Activated naive CD8-positive, alpha-beta T cell (primary cell): Measurements from ENCODE around the gene PBRM1.

ENCODE experiments used
- H3K27ac Mint-ChIP-seq: one replicate; pipeline ENCODE4 v1.8.0; 2021; ENCODE audit warnings: mixed read lengths
- H3K27me3 Mint-ChIP-seq: one replicate; pipeline ENCODE4 v1.8.0; 2021; ENCODE audit warnings: mixed read lengths
- H3K36me3 Mint-ChIP-seq: one replicate; pipeline ENCODE4 v1.8.0; 2021; ENCODE audit warnings: mixed read lengths
- H3K4me1 Mint-ChIP-seq: one replicate; pipeline ENCODE4 v1.8.0; 2021; ENCODE audit warnings: low read depth, mixed read lengths
- H3K4me3 Mint-ChIP-seq: one replicate; pipeline ENCODE4 v1.8.0; 2021; ENCODE audit warnings: mild to moderate bottlenecking, mixed read lengths
- H3K9me3 Mint-ChIP-seq: one replicate; pipeline ENCODE4 v1.8.0; 2021; ENCODE audit warnings: low read depth, mixed read lengths

The PBRM1 gene

DNA sequence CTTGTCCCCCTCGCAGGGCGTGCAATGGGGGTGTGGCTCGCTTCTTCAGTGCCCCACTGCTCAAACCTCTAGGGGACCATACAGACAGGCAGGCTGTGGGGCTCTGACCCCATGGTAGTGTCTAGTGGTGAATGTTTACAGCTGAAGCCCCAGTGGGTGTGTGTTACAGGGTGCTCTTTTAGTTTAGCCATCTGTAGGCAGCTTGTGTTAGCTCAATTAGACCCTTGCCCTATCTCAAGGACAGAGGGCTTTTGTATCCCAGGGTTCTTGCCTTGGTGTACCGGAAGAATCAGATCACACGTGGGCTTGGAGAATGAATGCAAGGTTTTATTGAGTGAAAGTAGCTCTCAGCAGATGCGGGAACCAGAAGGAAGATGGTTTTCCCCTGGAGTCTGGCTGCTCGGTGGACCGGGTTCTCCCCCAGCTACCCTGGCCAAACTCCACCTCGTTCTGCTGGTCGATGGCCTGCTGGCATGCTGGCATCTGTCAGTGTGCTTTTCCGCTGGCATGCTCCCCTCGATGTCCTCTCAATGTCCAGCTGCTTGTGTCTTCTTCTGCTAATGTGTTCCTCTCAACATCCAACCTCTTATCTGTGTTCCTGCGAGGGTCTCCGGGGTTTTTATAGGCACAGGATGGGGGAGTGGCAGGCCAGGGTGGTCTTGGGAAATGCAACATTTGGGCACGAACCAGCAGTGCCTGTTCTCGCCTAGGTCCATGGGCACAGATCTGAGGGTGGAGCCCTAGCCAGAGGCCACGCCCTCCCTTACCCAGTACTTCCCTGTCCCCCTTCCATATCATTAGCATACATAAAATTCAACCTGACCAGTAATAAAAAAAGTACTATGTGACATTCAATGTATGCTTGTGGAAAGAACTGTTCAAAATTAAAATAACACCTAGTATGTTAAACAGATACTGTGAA is 26.8 kb upstream of the PBRM1 start:
- peak overlapping the region; percentile 28 for H3K27ac Mint-ChIP-seq
- no peak overlapping the region for H3K4me3 Mint-ChIP-seq
- H3K9me3 Mint-ChIP-seq: no peaks in the 10 kb centered on the region
- peaks cover 4% of the 10 kb centered on the region for H3K36me3 Mint-ChIP-seq
- H3K4me1 Mint-ChIP-seq: peaks cover 9% of the 10 kb centered on the region
- H3K27me3 Mint-ChIP-seq: no peaks in the 10 kb centered on the region

GRCh38 chr3:52710512-52710911 is 24.8 kb upstream of the PBRM1 start:
- Mint-ChIP-seq H3K9me3 (no peaks in the 10 kb centered on the region), H3K36me3 (peaks cover 4% of the 10 kb centered on the region)

GRCh38 chr3:52707585-52707984 is 21.9 kb upstream of the PBRM1 start:
- Mint-ChIP-seq H3K9me3 (no peaks in the 10 kb centered on the region), H3K4me3 (peak overlapping the region; percentile 96), H3K36me3 (peaks cover 4% of the 10 kb centered on the region), H3K27ac (peak overlapping the region; percentile 66), H3K4me1 (peaks cover 29% of the 10 kb centered on the region), H3K27me3 (no peaks in the 10 kb centered on the region)

More at GRCh38 chr3:52710512-52710911, 24.8 kb upstream of the PBRM1 start:
- Mint-ChIP-seq H3K27ac (no peak overlapping the region), H3K27me3 (no peaks in the 10 kb centered on the region), H3K4me3 (no peak overlapping the region), H3K4me1 (peaks cover 17% of the 10 kb centered on the region)

- Mint-ChIP-seq H3K27ac (peak within 1 kb of the TSS; percentile 93), H3K9me3 (no peaks in the 10 kb centered on the region), H3K36me3 (no peaks in the 10 kb centered on the region), H3K27me3 (no peaks in the 10 kb centered on the region), H3K4me3 (peak within 1 kb of the TSS; percentile 96), H3K4me1 (peaks cover 33% of the 10 kb centered on the region)
Measured at GRCh38 chr3:52705688-52706686, 20.3 kb upstream of the PBRM1 start, which contains the start of the genes GLT8D1 and SPCS1. TSS of gene GLT8D1 (minus strand) at chr3:52705791. CDS start at chr3:52700460, 5,331 bp downstream. TSS of gene SPCS1 (plus strand) at chr3:52706106. CDS start at chr3:52706247, 141 bp downstream.

DNA sequence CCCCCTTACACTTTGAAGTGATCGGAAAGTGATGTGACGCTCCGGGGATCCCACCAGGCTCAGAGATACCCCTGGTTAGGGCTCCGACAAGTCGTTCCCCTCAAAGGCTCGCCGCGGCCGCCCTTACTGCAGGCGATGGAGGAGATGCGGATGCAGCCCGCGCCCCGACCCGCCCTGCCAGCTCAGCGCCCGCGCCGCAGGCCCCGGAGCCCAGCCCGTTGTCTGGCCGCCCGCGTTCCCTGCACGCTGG is 19.6 kb upstream of the PBRM1 start:
- Mint-ChIP-seq H3K27me3 (no peaks in the 10 kb centered on the region), H3K27ac (peak overlapping the region; percentile 93), H3K9me3 (no peaks in the 10 kb centered on the region), H3K4me1 (peaks cover 33% of the 10 kb centered on the region), H3K4me3 (peak overlapping the region; percentile 96), H3K36me3 (no peaks in the 10 kb centered on the region)

GRCh38 chr3:52704611-52705437 is 19.1 kb upstream of the PBRM1 start:
- Mint-ChIP-seq H3K9me3 (no peaks in the 10 kb centered on the region), H3K27ac (peak overlapping the region; percentile 93), H3K36me3 (no peaks in the 10 kb centered on the region), H3K4me3 (peak overlapping the region; percentile 96), H3K27me3 (no peaks in the 10 kb centered on the region), H3K4me1 (peaks cover 36% of the 10 kb centered on the region)

DNA sequence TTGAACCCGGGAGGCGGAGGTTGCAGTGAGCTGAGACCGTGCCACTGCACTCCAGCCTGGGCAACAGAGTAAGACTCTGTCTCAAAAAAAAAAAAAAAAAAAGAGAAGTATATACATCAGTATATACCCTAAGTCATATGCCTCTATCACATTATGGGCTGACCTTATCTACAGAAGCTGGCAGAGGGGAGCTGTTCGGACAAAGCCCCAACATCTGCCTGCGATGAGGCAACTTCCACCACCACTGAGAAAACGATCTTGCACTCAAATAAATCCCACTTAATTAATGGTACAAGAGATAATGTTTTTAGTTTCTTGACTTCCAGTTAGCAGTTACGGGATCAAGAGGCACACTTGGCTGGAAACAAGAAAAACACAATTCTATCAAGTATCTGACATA is 17.6 kb upstream of the PBRM1 start:
- peaks cover 34% of the 10 kb centered on the region for H3K4me1 Mint-ChIP-seq
- H3K27ac Mint-ChIP-seq: no peak overlapping the region
- no peaks in the 10 kb centered on the region for H3K9me3 Mint-ChIP-seq
- no peaks in the 10 kb centered on the region for H3K36me3 Mint-ChIP-seq
- H3K4me3 Mint-ChIP-seq: peak overlapping the region; percentile 96
- no peaks in the 10 kb centered on the region for H3K27me3 Mint-ChIP-seq

DNA sequence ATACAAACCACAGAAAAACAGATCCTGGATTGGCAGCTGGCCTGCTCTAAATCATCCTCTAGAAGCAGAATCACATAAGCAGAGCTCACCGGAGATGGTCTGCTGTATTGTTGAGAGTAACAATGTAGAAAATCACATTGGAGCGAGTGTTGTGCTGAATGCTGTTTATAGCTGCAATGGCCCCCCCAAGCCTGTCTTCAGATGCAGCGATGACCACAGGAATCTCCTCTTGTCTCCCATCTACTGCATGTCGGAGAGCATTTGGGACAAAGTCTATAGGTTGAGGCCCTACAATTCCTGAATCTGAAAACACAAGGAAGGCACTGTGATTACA is 11.9 kb upstream of the PBRM1 start:
- peaks cover 29% of the 10 kb centered on the region for H3K4me1 Mint-ChIP-seq
- H3K27ac Mint-ChIP-seq: peak overlapping the region; percentile 68
- no peaks in the 10 kb centered on the region for H3K9me3 Mint-ChIP-seq
- H3K36me3 Mint-ChIP-seq: peaks cover 5% of the 10 kb centered on the region
- H3K27me3 Mint-ChIP-seq: no peaks in the 10 kb centered on the region
- no peak overlapping the region for H3K4me3 Mint-ChIP-seq

GRCh38 chr3:52696830-52697631 is 11.3 kb upstream of the PBRM1 start:
- Mint-ChIP-seq H3K27ac (peak overlapping the region; percentile 68), H3K27me3 (no peaks in the 10 kb centered on the region), H3K36me3 (peaks cover 5% of the 10 kb centered on the region), H3K4me3 (no peak overlapping the region), H3K4me1 (peaks cover 28% of the 10 kb centered on the region), H3K9me3 (no peaks in the 10 kb centered on the region)

- H3K27ac Mint-ChIP-seq: peak overlapping the region; percentile 28
- no peaks in the 10 kb centered on the region for H3K9me3 Mint-ChIP-seq
- H3K4me3 Mint-ChIP-seq: no peak overlapping the region
- peaks cover 27% of the 10 kb centered on the region for H3K4me1 Mint-ChIP-seq
- no peaks in the 10 kb centered on the region for H3K27me3 Mint-ChIP-seq
- peaks cover 5% of the 10 kb centered on the region for H3K36me3 Mint-ChIP-seq
Measured at GRCh38 chr3:52695798-52696671, 10.3 kb upstream of the PBRM1 start.

GRCh38 chr3:52694528-52695189 is 8.9 kb upstream of the PBRM1 start:
- Mint-ChIP-seq H3K4me1 (peaks cover 32% of the 10 kb centered on the region), H3K9me3 (no peaks in the 10 kb centered on the region), H3K27ac (peak overlapping the region; percentile 37), H3K27me3 (no peaks in the 10 kb centered on the region), H3K36me3 (peaks cover 7% of the 10 kb centered on the region), H3K4me3 (no peak overlapping the region)

- Mint-ChIP-seq H3K36me3 (peaks cover 17% of the 10 kb centered on the region), H3K9me3 (no peaks in the 10 kb centered on the region), H3K27ac (peak overlapping the region; percentile 66), H3K4me1 (peaks cover 48% of the 10 kb centered on the region), H3K27me3 (no peaks in the 10 kb centered on the region), H3K4me3 (peak overlapping the region; percentile 20)
Measured at GRCh38 chr3:52693071-52693470, 7.4 kb upstream of the PBRM1 start.

GRCh38 chr3:52690560-52690959 is 4.8 kb upstream of the PBRM1 start:
- Mint-ChIP-seq H3K27ac (peak overlapping the region; percentile 50), H3K4me3 (peak overlapping the region; percentile 58), H3K36me3 (peaks cover 28% of the 10 kb centered on the region), H3K4me1 (peaks cover 58% of the 10 kb centered on the region), H3K27me3 (no peaks in the 10 kb centered on the region), H3K9me3 (no peaks in the 10 kb centered on the region)
